ENCODE data around the gene OLFM4.

Gene OLFM4

GRCh38 chr13:53060840-53061490 is 32.4 kb downstream of the OLFM4 start:
- DNase-seq (ENCODE audit: low read depth, low spot score) = no peak
- H3K27ac ChIP-seq = no peak overlapping the region

- no peak for DNase-seq (ENCODE audit: low read depth, low spot score)
- no peak overlapping the region for H3K27ac ChIP-seq
Measured at GRCh38 chr13:53064731-53065130, 36.1 kb downstream of the OLFM4 start.

GRCh38 chr13:53066411-53066810 is 37.8 kb downstream of the OLFM4 start:
- DNase-seq (ENCODE audit: low read depth, low spot score) = no peak
- no peak overlapping the region for H3K27ac ChIP-seq

GRCh38 chr13:53068585-53069520 is 40.2 kb downstream of the OLFM4 start:
- no peak for DNase-seq (ENCODE audit: low read depth, low spot score)
- H3K27ac ChIP-seq = no peak overlapping the region

- no peak for DNase-seq (ENCODE audit: low read depth, low spot score)
- H3K27ac ChIP-seq = no peak overlapping the region
Measured at GRCh38 chr13:53069800-53070199, 41.2 kb downstream of the OLFM4 start.

GRCh38 chr13:53073711-53074110 is 45.1 kb downstream of the OLFM4 start:
- no peak for DNase-seq (ENCODE audit: low read depth, low spot score)
- no peak overlapping the region for H3K27ac ChIP-seq

GRCh38 chr13:53074114-53074513 is 45.5 kb downstream of the OLFM4 start:
- no peak for DNase-seq (ENCODE audit: low read depth, low spot score)
- H3K27ac ChIP-seq = no peak overlapping the region

GRCh38 chr13:53075356-53076041 is 46.9 kb downstream of the OLFM4 start:
- no peak overlapping the region for H3K27ac ChIP-seq
- DNase-seq (ENCODE audit: low read depth, low spot score) = no peak

- H3K27ac ChIP-seq = no peak overlapping the region
- no peak for DNase-seq (ENCODE audit: low read depth, low spot score)
Measured at GRCh38 chr13:53079691-53080090, 51.1 kb downstream of the OLFM4 start.

- H3K27ac ChIP-seq = no peak overlapping the region
- no peak for DNase-seq (ENCODE audit: low read depth, low spot score)
Measured at GRCh38 chr13:53088871-53089270, 60.3 kb downstream of the OLFM4 start.

GRCh38 chr13:53089951-53090350 is 61.3 kb downstream of the OLFM4 start:
- no peak for DNase-seq (ENCODE audit: low read depth, low spot score)
- H3K27ac ChIP-seq = no peak overlapping the region

GRCh38 chr13:53090461-53090860 is 61.8 kb downstream of the OLFM4 start:
- no peak overlapping the region for H3K27ac ChIP-seq
- no peak for DNase-seq (ENCODE audit: low read depth, low spot score)

GRCh38 chr13:53092931-53093330 is 64.3 kb downstream of the OLFM4 start:
- no peak for DNase-seq (ENCODE audit: low read depth, low spot score)
- H3K27ac ChIP-seq = no peak overlapping the region

- DNase-seq (ENCODE audit: low read depth, low spot score) = no peak
- no peak overlapping the region for H3K27ac ChIP-seq
Measured at GRCh38 chr13:53098455-53098854, 69.8 kb downstream of the OLFM4 start.

GRCh38 chr13:53100394-53101063 is 71.9 kb downstream of the OLFM4 start:
- H3K27ac ChIP-seq = no peak overlapping the region
- no peak for DNase-seq (ENCODE audit: low read depth, low spot score)

All from epithelial cell of prostate (primary cell).